LNCAP (cell line): ENCODE data around the gene CSRNP2.

ENCODE experiments used
- TF ChIP-seq, protein P1 (sequence below): fragments of 450-650 bp; IDR thresholded peaks from 2 replicates; pipeline ENCODE4 v1.5.1; 2017; ENCODE audit warnings: mild to moderate bottlenecking

Gene CSRNP2

DNA sequence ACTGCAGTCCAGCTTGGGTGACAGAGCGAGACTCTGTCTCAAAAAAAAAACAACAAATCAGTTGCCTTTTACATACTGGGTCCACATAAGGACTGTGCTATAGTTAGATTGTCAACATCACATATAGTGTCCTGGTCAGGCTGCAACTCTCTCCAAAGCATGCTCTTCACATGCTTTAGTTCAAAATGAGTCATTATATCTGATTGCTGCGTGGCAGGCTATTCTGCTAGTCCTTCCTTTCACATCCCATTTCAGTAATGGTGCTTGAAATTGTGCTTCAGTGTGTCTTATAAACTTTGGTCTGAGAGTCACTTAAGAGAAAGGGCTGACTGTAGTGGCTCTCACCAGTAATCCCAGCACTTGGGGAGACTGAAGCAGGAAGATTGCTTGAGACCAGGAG, 28.3 kb downstream of the CSRNP2 start:
- TF ChIP-seq, protein P1, sequence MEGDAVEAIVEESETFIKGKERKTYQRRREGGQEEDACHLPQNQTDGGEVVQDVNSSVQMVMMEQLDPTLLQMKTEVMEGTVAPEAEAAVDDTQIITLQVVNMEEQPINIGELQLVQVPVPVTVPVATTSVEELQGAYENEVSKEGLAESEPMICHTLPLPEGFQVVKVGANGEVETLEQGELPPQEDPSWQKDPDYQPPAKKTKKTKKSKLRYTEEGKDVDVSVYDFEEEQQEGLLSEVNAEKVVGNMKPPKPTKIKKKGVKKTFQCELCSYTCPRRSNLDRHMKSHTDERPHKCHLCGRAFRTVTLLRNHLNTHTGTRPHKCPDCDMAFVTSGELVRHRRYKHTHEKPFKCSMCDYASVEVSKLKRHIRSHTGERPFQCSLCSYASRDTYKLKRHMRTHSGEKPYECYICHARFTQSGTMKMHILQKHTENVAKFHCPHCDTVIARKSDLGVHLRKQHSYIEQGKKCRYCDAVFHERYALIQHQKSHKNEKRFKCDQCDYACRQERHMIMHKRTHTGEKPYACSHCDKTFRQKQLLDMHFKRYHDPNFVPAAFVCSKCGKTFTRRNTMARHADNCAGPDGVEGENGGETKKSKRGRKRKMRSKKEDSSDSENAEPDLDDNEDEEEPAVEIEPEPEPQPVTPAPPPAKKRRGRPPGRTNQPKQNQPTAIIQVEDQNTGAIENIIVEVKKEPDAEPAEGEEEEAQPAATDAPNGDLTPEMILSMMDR, result no peak

DNA sequence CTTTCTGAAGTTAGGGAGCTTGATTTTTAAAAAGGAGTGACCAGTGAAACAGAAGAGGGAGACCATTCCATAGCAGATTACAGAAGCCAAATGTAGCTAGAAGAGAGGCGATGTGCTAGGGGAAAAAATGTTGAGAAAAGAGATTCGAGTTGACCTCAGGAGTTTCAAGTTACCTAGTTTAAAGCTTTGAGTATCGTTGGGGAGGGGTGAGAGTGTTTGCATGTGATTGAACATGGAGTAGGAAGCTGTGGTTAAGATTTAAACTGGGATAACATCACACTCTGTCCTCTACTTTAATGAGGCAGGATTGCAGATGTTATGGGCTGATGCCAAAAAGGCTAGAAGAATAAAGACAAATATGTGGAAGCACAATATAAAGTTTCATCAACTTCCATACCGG, 31.6 kb downstream of the CSRNP2 start:
- TF ChIP-seq, protein P1, result no peak

DNA sequence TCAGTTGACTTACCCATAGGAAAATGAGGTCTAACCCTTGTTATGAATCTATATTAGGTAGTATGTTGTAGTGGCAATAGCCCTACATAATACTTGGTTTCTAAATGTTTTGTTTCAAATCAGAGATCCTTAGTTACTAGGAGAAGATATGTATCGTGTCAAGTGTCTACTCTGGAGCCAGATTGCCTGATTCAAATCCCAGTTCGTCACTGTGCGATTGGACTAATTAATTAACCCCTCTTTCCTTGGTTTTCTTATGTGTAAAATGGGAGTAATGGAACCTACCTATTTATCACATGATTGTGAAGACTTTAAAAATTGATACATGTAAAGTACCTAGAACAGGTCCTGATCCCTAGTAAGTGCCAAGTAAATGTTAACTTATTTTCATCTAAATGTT, 33.9 kb downstream of the CSRNP2 start:
- TF ChIP-seq, protein P1, result no peak

DNA sequence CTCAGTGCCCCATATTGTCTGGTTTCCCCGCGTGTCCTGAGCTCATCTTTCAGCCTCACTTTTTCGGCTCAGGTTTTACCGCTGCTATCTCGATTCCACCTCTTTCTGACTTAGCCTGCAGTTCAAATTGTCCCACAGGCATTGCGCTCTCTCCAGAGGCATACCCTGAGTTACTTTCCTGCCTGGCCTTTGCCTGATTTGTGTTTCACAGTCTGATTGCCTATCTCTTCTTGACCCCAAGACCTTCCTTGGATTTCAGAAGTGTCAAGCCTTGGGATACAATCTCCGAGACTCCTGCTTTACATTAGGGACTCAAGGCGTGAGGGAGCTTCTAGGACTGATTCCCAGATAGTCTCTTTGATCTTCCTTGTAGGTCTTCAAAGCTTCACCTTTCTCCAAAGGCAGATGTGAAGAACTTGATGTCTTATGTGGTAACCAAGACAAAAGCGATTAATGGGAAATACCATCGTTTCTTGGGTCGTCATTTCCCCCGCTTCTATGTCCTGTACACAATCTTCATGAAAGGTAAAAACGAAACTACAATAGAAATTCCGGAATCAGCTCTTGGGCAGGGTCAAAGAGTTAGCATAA, 34.6 kb downstream of the CSRNP2 start:
- TF ChIP-seq, protein P1, result no peak

DNA sequence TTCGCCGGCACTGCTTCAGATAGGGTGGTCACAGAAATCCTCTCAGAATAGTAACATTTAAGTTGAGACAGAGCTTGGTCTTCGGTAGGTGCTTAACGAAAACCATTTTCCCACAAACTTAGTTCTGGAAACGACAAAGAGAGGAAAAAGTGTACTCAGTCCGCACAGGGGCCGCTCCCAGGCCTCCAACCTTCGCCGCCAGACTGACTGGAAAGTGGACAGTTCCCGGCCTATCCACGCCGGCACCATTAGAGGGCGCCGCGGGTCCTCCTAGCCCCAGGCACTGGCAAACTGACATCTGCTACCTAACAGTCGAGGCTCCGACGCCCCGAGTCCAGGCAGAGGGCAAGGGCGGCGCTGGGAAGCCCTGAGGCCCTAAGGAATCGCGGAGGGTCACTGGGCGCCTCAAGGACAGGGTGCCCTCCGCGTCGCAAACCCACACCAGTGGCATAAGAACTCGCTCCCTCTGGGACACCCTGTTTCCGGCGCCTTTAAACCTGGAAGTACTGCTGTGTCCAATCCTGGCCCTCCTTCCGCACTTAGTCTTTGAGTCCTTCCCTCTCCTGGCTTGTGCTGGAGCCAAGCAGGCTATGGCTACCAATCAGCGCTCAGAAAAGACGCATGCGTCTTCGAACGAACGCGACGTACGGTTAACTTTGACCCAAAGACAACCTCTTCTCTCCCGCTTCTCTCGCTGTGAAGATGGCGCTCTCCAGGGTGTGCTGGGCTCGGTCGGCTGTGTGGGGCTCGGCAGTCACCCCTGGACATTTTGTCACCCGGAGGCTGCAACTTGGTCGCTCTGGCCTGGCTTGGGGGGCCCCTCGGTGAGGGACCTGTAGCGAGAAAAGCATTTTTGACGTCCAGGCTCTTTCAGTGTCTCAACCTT, 35.5 kb downstream of the CSRNP2 start, which contains the start of gene LETMD1:
Gene LETMD1 (plus strand): TSS at position 673 of the 886 bp plus-strand sequence. CDS start 30 bp downstream, at position 703.
- TF ChIP-seq, protein P1, result peak; percentile 95

DNA sequence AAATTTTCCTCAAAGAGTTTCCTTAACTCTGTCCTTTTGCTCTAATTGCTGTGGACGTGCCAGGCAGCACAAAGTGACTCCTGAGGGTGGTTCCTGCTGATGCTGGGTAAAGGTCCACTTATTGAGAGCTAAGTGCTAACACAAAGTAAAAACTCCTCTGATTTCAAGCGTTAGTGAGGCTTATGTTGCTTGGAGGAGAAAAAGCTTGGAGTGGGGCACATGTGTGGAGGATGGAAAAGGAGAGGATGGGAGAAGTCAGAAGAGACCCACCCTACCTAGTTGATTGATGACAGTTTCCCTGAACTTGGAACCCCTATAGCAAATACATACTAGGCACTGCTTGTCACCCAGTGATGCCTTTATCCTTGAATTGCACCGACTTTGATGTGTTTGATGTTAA, 47.1 kb downstream of the CSRNP2 start:
- TF ChIP-seq, protein P1, result no peak

DNA sequence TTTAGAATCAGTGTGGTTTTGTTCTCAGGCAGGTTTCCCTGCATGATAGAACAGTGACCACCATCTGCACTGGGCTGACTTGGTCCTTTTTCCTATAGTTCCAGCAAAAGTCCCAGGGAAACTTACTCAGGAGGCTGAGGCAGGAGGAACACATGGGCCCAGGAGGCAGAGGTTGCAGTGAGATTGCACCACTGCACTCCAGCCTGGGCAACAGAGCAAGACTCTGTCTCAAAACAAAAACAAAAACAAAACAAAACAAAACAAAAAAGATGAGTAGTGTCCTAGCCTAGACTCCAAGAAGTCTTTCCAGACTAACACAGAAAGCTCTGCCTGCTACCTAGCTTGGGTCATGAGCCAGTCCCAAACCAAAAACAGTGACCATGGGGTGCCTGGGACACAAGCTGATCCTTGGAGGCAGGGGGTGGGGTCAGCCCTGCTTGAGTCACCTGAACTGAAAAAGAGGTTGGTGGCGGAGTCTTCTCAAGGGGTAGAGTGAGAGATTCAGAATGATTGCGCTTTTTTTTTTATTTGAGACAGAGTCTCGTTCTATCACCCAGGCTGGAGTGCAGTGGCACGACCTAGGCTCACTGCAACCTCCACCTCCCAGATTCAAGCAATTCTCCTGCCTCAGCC, 49.8 kb downstream of the CSRNP2 start:
- TF ChIP-seq, protein P1, result no peak
